ENCODE measurements around the gene SHKBP1. TPM values are rescaled to one million over a fixed set of nuclear protein-coding genes. Genes with fewer than 3 reads are reported as not detected.

The SHKBP1 gene
- total and polyA plus RNA-seq, 2 of the 8 experiments (the other 6 are each of a cell fraction or from before 2014, with no cell fraction given), result 74.6 to 98.8 TPM

- no peak overlapping the region for H3K14ac ChIP-seq (ENCODE audit: insufficient read length)
- no peak overlapping the region for H3K18ac ChIP-seq (ENCODE audit: extremely low read depth, low read length)
- H3K23me2 ChIP-seq (ENCODE audit: low read depth, low read length), result peaks cover 8% of the 10 kb centered on the region
- H3K4me3 ChIP-seq (ENCODE audit: extremely low read depth in 1 of 4, insufficient read depth in 2 of 4, low read depth in 3 of 4, low read length in 4 of 4), result no peak overlapping the region
- H3K79me2 ChIP-seq (ENCODE audit: control insufficient read depth in 1 of 2, insufficient read depth in 2 of 2, low read length in 2 of 2), result no peaks in the 10 kb centered on the region
- peaks cover 2 to 23% (median 11%) of the 10 kb centered on the region in 4 experiments; a peak in 7 of 8 replicates for H3K36me3 ChIP-seq (ENCODE audit: control insufficient read depth in 2 of 4, insufficient read depth in 4 of 4, low read length in 3 of 4)
- WGBS, 2 experiments (ENCODE audit: extremely low coverage in 1 of 2, insufficient coverage in 1 of 2, insufficient read length in 1 of 2, insufficient replicate concordance in 2 of 2, low coverage in 1 of 2, low lambda C conversion rate in 2 of 2, missing lambda C conversion rate in 1 of 2), result 92% methylated on average over 17 of the region's 17 CpGs; no CpG with 5 or more reads in 1 of the 2 experiments
- H4K91ac ChIP-seq (replicated peaks; ENCODE audit: insufficient read length, low read length), result no peak overlapping the region
- no peak overlapping the region for H3K4me2 ChIP-seq (ENCODE audit: insufficient read depth in 1 of 2, low read depth in 2 of 2, low read length in 2 of 2)
- peaks cover 0 to 6% (median 1%) of the 10 kb centered on the region in 4 experiments; a peak in 4 of 7 replicates for H3K4me1 ChIP-seq (replicated peaks in 1 of 4; ENCODE audit: control insufficient read depth in 3 of 4, insufficient read depth in 4 of 4, low read length in 3 of 4)
- H4K5ac ChIP-seq (ENCODE audit: insufficient read length, low read depth, low read length), result no peak overlapping the region
- H4K20me1 ChIP-seq (replicated peaks in 1 of 2; ENCODE audit: control insufficient read depth in 1 of 2, insufficient read depth in 2 of 2, low read length in 2 of 2), result peaks cover 5 to 6% of the 10 kb centered on the region in 2 experiments
- no peak overlapping the region for H3K27ac ChIP-seq (ENCODE audit: low read depth, low read length)
- H3K4ac ChIP-seq (replicated peaks; ENCODE audit: insufficient read length, low read depth, low read length), result no peak overlapping the region
- no peak overlapping the region for H2BK120ac ChIP-seq (replicated peaks; ENCODE audit: low read depth, low read length)
- no peaks in the 10 kb centered on the region for H3K79me1 ChIP-seq (ENCODE audit: low read depth, low read length)
- peaks cover 0 to 7% (median 7%) of the 10 kb centered on the region in 4 experiments; a peak in 6 of 7 replicates for H3K27me3 ChIP-seq (replicated peaks in 1 of 4; ENCODE audit: control insufficient read depth in 3 of 4, extremely low read depth in 1 of 4, insufficient read depth in 3 of 4, low read length in 3 of 4)
- no peak overlapping the region for H2BK15ac ChIP-seq (ENCODE audit: low read length)
- ChIA-PET CTCF (ENCODE audit: partially characterized antibody) (interaction anchor here (1.8 to 2.7 kb wide), 2 partner anchors 14 to 17 kb away, joined by 14 to 18 read pairs; no protein-coding TSS in a partner anchor), POLR2A (ENCODE audit: partially characterized antibody) (interaction anchor here (0.6 kb wide), 1 partner anchor 18 kb away, joined by 4 read pairs; no protein-coding TSS in a partner anchor)
- H3K23ac ChIP-seq (ENCODE audit: insufficient read length), result no peak overlapping the region
- H4K8ac ChIP-seq (ENCODE audit: extremely low read depth, insufficient read depth, low read length), result no peak overlapping the region
- H2BK5ac ChIP-seq (ENCODE audit: low read depth, low read length), result no peak overlapping the region
- DNase-seq (ENCODE audit: low read depth in 1 of 2, low spot score in 2 of 2) (no peak), FAIRE-seq (no peak)
- H3K56ac ChIP-seq (replicated peaks; ENCODE audit: insufficient read length, low read depth, low read length), result no peak overlapping the region
- H2AK5ac ChIP-seq (ENCODE audit: low read depth, low read length), result no peak overlapping the region
- no peak overlapping the region for H3K9ac ChIP-seq (replicated peaks in 1 of 4; ENCODE audit: extremely low read depth in 1 of 4, low read depth in 3 of 4, low read length in 3 of 4)
- no peak overlapping the region for H2AFZ ChIP-seq (ENCODE audit: low read length)
- no peak overlapping the region for H2BK20ac ChIP-seq (ENCODE audit: low read length)
- no peak overlapping the region for H2BK12ac ChIP-seq (ENCODE audit: low read depth, low read length)
- H3K9me3 ChIP-seq (ENCODE audit: insufficient read depth in 2 of 2, low read depth in 1 of 2, low read length in 1 of 2), result no peaks in the 10 kb centered on the region
- TF ChIP-seq USF2 (IDR thresholded peaks at IDR 0.05; ENCODE audit: low read length) (no peak), BACH1 (IDR thresholded peaks at IDR 0.05; ENCODE audit: low read length) (no peak), TCF12 (IDR thresholded peaks at IDR 0.05; ENCODE audit: low read depth, low read length) (no peak), KDM1A (IDR thresholded peaks at IDR 0.05; ENCODE audit: borderline replicate concordance, low read length) (no peak), NRF1 (IDR thresholded peaks at IDR 0.05; ENCODE audit: low read depth, low read length) (no peak), CREB1 (IDR thresholded peaks at IDR 0.05) (no peak), KDM4A (IDR thresholded peaks at IDR 0.05; ENCODE audit: low read depth, low read length, severe bottlenecking) (no peak), BCL11A (IDR thresholded peaks at IDR 0.05; ENCODE audit: low read depth in 2 of 2, low read length in 2 of 2) (no peak), EZH2 (IDR thresholded peaks at IDR 0.05; ENCODE audit: low read depth, low read length, severe bottlenecking) (no peak), ATF2 (IDR thresholded peaks at IDR 0.05; ENCODE audit: low read length) (no peak), CHD2 (IDR thresholded peaks at IDR 0.05; ENCODE audit: low read length) (no peak), POLR2A (IDR thresholded peaks at IDR 0.05; ENCODE audit: control extremely low read depth in 1 of 2, low read depth in 2 of 2, low read length in 2 of 2) (no peak)
Observed at GRCh38 chr19:40616941-40617340, 40.3 kb downstream of the SHKBP1 start.
